K562 (cell line): ENCODE results near the gene CCDC17. TPM values are rescaled to one million over a fixed set of nuclear protein-coding genes. Genes with fewer than 3 reads are reported as not detected.
A peak's percentile ranks its signal among the peaks of the same experiment; 100 is the strongest.

ENCODE experiments used
- ARHGAP35 ChIP-seq: fragments of 450-650 bp; IDR thresholded peaks from 2 replicates; pipeline ENCODE4 v1.6.1; 2018; ENCODE audit not compliant: partially characterized antibody
- DDX20 ChIP-seq: fragments of 450-650 bp; IDR thresholded peaks from 2 replicates; pipeline ENCODE4 v1.6.1; 2016; ENCODE audit warnings: missing genetic modification characterization, low read depth, mild to moderate bottlenecking, missing compliant biosample characterization, moderate library complexity
- FOSL1 ChIP-seq: fragments of 200-800 bp; sonication (Bioruptor generic); conservative IDR thresholded peaks from 2 replicates; pipeline ENCODE4 v1.6.1; 2016; ENCODE audit warnings: missing genetic modification characterization, missing compliant biosample characterization
- HDAC2 ChIP-seq: fragments of 450-650 bp; IDR thresholded peaks from 2 replicates; pipeline ENCODE4 v1.6.1; 2016; ENCODE audit warnings: mild to moderate bottlenecking
- NFIX ChIP-seq: fragments of 250-450 bp; sonication (Bioruptor Pico); IDR thresholded peaks from 2 replicates; pipeline ENCODE4 v1.4.0; 2020; ENCODE audit warnings: low read depth, mild to moderate bottlenecking, moderate library complexity
- NR4A1 ChIP-seq, 2 experiments: fragments of 250-450 bp in 1 of 2; fragments of 450-650 bp in 1 of 2; sonication (Bioruptor Pico) in 1 of 2; IDR thresholded peaks; 2 replicates each; pipeline versions ENCODE4 v1.4.0 to v1.6.1; 2016 to 2020; ENCODE audit warnings: mild to moderate bottlenecking in 2 of 2, missing compliant biosample characterization in 1 of 2, missing genetic modification characterization in 1 of 2, moderate library complexity in 1 of 2
- NRF1 ChIP-seq, 2 experiments: fragments of 450-650 bp; IDR thresholded peaks in 1 of 2; conservative IDR thresholded peaks in 1 of 2; 2 replicates each; pipeline ENCODE4 v1.6.1; 2014; ENCODE audit warnings: mild to moderate bottlenecking in 2 of 2
- PCBP2 ChIP-seq: fragments of 200-400 bp; formaldehyde crosslinking; IDR thresholded peaks from 2 replicates; pipeline ENCODE4 v1.6.1; 2018; ENCODE audit warnings: low read length, low read depth, mild to moderate bottlenecking, moderate library complexity; ENCODE audit not compliant: poor library complexity, severe bottlenecking
- SP2 ChIP-seq: IDR thresholded peaks from 2 replicates; pipeline ENCODE4 v1.6.1; 2011; ENCODE audit warnings: mild to moderate bottlenecking, low read depth, low read length, moderate library complexity; ENCODE audit not compliant: poor library complexity, severe bottlenecking; ENCODE audit errors: extremely low read depth
- TAF1 ChIP-seq: IDR thresholded peaks from 2 replicates; pipeline ENCODE4 v1.6.1; 2011; ENCODE audit warnings: mild to moderate bottlenecking, low read length, moderate library complexity; ENCODE audit not compliant: insufficient read depth, control insufficient read depth, severe bottlenecking; ENCODE audit errors: extremely low read depth
- ZFPM2 ChIP-seq: fragments of 250-450 bp; sonication (Bioruptor Pico); IDR thresholded peaks from 2 replicates; pipeline ENCODE4 v1.5.1; 2022; ENCODE audit warnings: mild to moderate bottlenecking
- ZNF121 ChIP-seq: sonication (generic); formaldehyde crosslinking; conservative IDR thresholded peaks from 2 replicates; pipeline ENCODE4 v1.8.0; 2022; ENCODE audit warnings: missing genetic modification reagents
- ZNF197 ChIP-seq: fragments of 200-800 bp; sonication (Bioruptor generic); IDR thresholded peaks from 2 replicates; pipeline ENCODE4 v1.6.1; 2016; ENCODE audit warnings: low read depth, missing genetic modification characterization, missing compliant biosample characterization
- ZNF445 ChIP-seq: fragments of 250-450 bp; sonication (Bioruptor Pico); IDR thresholded peaks from 2 replicates; pipeline ENCODE4 v1.4.0; 2020; ENCODE audit warnings: low read depth, mild to moderate bottlenecking, moderate library complexity
- ZNF785 ChIP-seq: fragments of 250-450 bp; sonication (Bioruptor Pico); IDR thresholded peaks from 2 replicates; pipeline ENCODE4 v1.4.0; 2020; ENCODE audit warnings: mild to moderate bottlenecking
- polyA plus RNA-seq, 8 experiments: library from polyadenylated mRNA; depleted of rRNA in 4 of 8; stranded (reverse) in 5 of 8; unstranded in 3 of 8; fragments of >200 nt; fragmentation: Nextera tagmentation in 2 of 8; fragmentation: Illumina TruSeq in 1 of 8; extraction: Ambion mirVana in 2 of 8; extraction: Trizol in 1 of 8; gene quantifications; 2 replicates each; pipeline versions ENCODE4 v1.2.1 to v1.2.3, GENCODE V29; 2011 to 2014; ENCODE audit warnings: inconsistent platforms in 1 of 8, missing spikeins in 1 of 8
- total RNA-seq, 7 experiments: library from RNA; depleted of rRNA in 6 of 7; stranded (reverse); fragments of >200 nt in 6 of 7; fragmentation: Illumina TruSeq in 2 of 7; extraction: Trizol in 2 of 7; gene quantifications; 2 replicates each; pipeline versions ENCODE4 v1.2.1 to v1.2.3, GENCODE V29; 2011 to 2021; ENCODE audit warnings: low replicate concordance in 1 of 7
- TF ChIP-seq, protein P1 (sequence below): fragments of 250-450 bp; sonication (Bioruptor Pico); IDR thresholded peaks from 2 replicates; pipeline ENCODE4 v1.5.0; 2020; ENCODE audit warnings: mild to moderate bottlenecking

The CCDC17 gene
- total and polyA plus RNA-seq, 9 of the 15 experiments (the other 6 are each of a cell fraction or from before 2014, with no cell fraction given): 0.20 to 2.4 (median 0.85) TPM

- TF ChIP-seq, protein P1, sequence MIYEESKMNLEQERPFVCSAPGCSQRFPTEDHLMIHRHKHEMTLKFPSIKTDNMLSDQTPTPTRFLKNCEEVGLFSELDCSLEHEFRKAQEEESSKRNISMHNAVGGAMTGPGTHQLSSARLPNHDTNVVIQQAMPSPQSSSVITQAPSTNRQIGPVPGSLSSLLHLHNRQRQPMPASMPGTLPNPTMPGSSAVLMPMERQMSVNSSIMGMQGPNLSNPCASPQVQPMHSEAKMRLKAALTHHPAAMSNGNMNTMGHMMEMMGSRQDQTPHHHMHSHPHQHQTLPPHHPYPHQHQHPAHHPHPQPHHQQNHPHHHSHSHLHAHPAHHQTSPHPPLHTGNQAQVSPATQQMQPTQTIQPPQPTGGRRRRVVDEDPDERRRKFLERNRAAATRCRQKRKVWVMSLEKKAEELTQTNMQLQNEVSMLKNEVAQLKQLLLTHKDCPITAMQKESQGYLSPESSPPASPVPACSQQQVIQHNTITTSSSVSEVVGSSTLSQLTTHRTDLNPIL: no peak
- no peak for TF ChIP-seq ARHGAP35
- TF ChIP-seq NR4A1 (CRISPR knock-in tag; IDR thresholded peaks at IDR 0.05): no peak
- no peak for TF ChIP-seq NR4A1 (tag; IDR thresholded peaks at IDR 0.05)
- TF ChIP-seq HDAC2: no peak
- no peak for TF ChIP-seq PCBP2
- no peak for TF ChIP-seq ZNF121
- no peak for TF ChIP-seq TAF1
- TF ChIP-seq DDX20: no peak
- TF ChIP-seq ZNF785 (CRISPR knock-in tag): no peak
- no peak for TF ChIP-seq FOSL1 (tag)
- no peak for TF ChIP-seq ZNF197 (CRISPR knock-in tag)
- TF ChIP-seq SP2: no peak
- TF ChIP-seq NFIX: no peak
- no peak for TF ChIP-seq ZFPM2 (CRISPR knock-in tag)
- TF ChIP-seq NRF1 (conservative IDR thresholded peaks at IDR 0.05 in 1 of 2, IDR thresholded peaks at IDR 0.05 in 1 of 2): peak; percentile 75 to 77
- no peak for TF ChIP-seq ZNF445
- TF ChIP-seq, all 486 proteins: peak for 17
Measured at GRCh38 chr1:45583264-45583665, 40.6 kb downstream of the CCDC17 start (continued).
